HFFc6 (cell line): ENCODE data around the gene TEX50. TPM values are rescaled to one million over a fixed set of nuclear protein-coding genes. Genes with fewer than 3 reads are reported as not detected.
A peak's percentile ranks its signal among the peaks of the same experiment; 100 is the strongest.

Experiments
- DNase-seq: peaks from one replicate; pipeline ENCODE4 v3.0.0-alpha.2; 2018
- H3K27ac Mint-ChIP-seq: 2 replicates; pipeline ENCODE4 v1.8.0; 2020; ENCODE audit warnings: mild to moderate bottlenecking, mixed read lengths
- H3K27me3 Mint-ChIP-seq: 2 replicates; pipeline ENCODE4 v1.8.0; 2021; ENCODE audit warnings: mild to moderate bottlenecking, moderate library complexity, mixed read lengths; ENCODE audit not compliant: insufficient read depth
- H3K36me3 Mint-ChIP-seq: 2 replicates; pipeline ENCODE4 v1.8.0; 2021; ENCODE audit warnings: low read depth, mixed read lengths
- H3K4me1 Mint-ChIP-seq: 2 replicates; pipeline ENCODE4 v1.8.0; 2020; ENCODE audit warnings: low read depth, mixed read lengths
- H3K4me3 Mint-ChIP-seq: 2 replicates; pipeline ENCODE4 v1.8.0; 2020; ENCODE audit warnings: mild to moderate bottlenecking, moderate library complexity, mixed read lengths
- H3K9me3 Mint-ChIP-seq: 2 replicates; pipeline ENCODE4 v1.8.0; 2020; ENCODE audit warnings: mild to moderate bottlenecking, mixed read lengths
- total RNA-seq, 6 experiments: library from RNA; stranded (reverse); fragmentation: NEBNext Ultra II Directional; extraction: Animal tissue kit (Norgen Biotek cat#: 25700); gene quantifications; 2 replicates in 1 of 6; 3 replicates in 5 of 6; pipeline ENCODE4 v1.2.3, GENCODE V29; 2021
- TF ChIP-seq, protein P1 (sequence below): fragments of 200-600 bp; sonication (generic); IDR thresholded peaks from 2 replicates; pipeline ENCODE4 v1.5.0; 2021; ENCODE audit warnings: antibody characterized with exemption, mild to moderate bottlenecking

TEX50 gene
- total RNA-seq, 6 experiments from 2014 or later: not detected

GRCh38 chr1:173660306-173660705, 25.2 kb downstream of the TEX50 start:
- Mint-ChIP-seq H3K9me3 (peaks cover 5% of the 10 kb centered on the region; the same call in 1 of the 2 replicates), H3K4me1 (no peaks in the 10 kb centered on the region), H3K36me3 (no peaks in the 10 kb centered on the region), H3K27me3 (peaks cover 5% of the 10 kb centered on the region; the same call in 1 of the 2 replicates), H3K4me3 (no peak overlapping the region), H3K27ac (no peak overlapping the region)
- TF ChIP-seq, protein P1, sequence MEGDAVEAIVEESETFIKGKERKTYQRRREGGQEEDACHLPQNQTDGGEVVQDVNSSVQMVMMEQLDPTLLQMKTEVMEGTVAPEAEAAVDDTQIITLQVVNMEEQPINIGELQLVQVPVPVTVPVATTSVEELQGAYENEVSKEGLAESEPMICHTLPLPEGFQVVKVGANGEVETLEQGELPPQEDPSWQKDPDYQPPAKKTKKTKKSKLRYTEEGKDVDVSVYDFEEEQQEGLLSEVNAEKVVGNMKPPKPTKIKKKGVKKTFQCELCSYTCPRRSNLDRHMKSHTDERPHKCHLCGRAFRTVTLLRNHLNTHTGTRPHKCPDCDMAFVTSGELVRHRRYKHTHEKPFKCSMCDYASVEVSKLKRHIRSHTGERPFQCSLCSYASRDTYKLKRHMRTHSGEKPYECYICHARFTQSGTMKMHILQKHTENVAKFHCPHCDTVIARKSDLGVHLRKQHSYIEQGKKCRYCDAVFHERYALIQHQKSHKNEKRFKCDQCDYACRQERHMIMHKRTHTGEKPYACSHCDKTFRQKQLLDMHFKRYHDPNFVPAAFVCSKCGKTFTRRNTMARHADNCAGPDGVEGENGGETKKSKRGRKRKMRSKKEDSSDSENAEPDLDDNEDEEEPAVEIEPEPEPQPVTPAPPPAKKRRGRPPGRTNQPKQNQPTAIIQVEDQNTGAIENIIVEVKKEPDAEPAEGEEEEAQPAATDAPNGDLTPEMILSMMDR: no peak
- no peak for DNase-seq

DNA sequence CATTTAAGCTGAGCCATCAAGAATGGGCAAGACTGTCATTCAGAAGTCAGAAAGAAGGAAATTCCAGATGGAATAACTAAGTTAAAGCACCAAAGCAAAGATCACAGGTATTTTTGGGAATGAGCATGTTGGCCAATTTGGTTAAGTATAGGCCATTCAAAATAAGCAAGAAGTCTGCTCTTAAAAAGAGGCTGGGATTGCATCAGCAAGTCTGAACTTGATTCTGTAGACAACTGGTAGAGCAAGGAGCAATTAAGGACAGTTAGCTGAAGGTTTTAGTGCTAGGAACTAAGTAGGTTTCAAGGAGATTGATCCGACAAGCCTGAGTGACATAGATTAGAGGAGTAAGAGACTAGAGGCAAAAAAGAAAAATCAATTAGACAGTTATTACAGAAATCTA, 26.1 kb downstream of the TEX50 start:
- TF ChIP-seq, protein P1: no peak
- no peak overlapping the region for H3K27ac Mint-ChIP-seq
- no peak overlapping the region for H3K4me3 Mint-ChIP-seq
- H3K36me3 Mint-ChIP-seq: no peaks in the 10 kb centered on the region
- peaks cover 2% of the 10 kb centered on the region; the same call in 1 of the 2 replicates for H3K9me3 Mint-ChIP-seq
- peaks cover 5% of the 10 kb centered on the region; the same call in 1 of the 2 replicates for H3K27me3 Mint-ChIP-seq
- DNase-seq: no peak
- no peaks in the 10 kb centered on the region for H3K4me1 Mint-ChIP-seq

DNA sequence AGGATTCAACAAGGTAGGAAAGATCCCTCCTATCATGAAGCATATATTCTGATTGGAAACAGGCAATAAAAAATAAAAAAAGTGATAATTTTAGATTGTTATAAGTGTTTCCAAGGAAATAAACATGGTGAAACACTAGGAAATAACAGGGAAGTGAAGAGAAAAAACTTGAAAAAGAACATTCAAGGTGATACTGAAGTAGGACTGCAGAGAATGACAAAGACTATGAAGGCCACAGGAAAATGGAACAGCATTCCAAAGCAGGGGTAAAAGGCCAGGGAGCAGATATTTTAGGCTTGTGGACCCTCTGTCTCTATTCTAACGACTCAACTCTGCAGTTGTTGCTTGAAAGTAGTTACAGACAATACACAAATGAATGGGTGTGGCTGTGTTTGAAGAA, 26.6 kb downstream of the TEX50 start:
- TF ChIP-seq, protein P1: no peak
- DNase-seq: no peak
- Mint-ChIP-seq H3K36me3 (no peaks in the 10 kb centered on the region), H3K4me1 (peaks cover 2% of the 10 kb centered on the region; the same call in 1 of the 2 replicates), H3K4me3 (no peak overlapping the region), H3K9me3 (no peaks in the 10 kb centered on the region), H3K27me3 (peaks cover 5% of the 10 kb centered on the region; the same call in 1 of the 2 replicates), H3K27ac (no peak overlapping the region)

DNA sequence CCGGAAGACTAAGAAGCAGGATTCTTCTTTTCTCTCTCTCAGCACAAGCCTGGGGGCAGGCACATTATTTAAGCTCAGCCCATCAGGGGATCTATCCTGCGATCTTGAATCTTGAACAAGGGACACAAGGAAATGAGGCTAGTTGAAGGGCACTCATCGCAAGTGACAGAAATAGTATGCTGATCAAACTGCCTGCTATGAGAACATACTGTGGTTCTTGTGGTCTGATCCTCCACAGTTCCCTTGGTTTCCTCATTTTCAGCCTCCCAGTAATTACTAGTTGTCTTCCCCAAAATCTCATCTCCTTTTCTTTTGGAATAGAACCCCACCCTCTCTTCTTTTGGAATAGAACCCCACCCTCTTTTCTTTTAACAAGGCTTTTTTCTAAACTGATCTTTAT, 28.0 kb downstream of the TEX50 start:
- Mint-ChIP-seq H3K27ac (no peak overlapping the region), H3K27me3 (peaks cover 5% of the 10 kb centered on the region; the same call in 1 of the 2 replicates), H3K4me3 (no peak overlapping the region), H3K4me1 (peaks cover 7% of the 10 kb centered on the region; the same call in 1 of the 2 replicates), H3K36me3 (no peaks in the 10 kb centered on the region), H3K9me3 (no peaks in the 10 kb centered on the region)
- TF ChIP-seq, protein P1: no peak
- no peak for DNase-seq

GRCh38 chr1:173666646-173667045, 31.5 kb downstream of the TEX50 start:
- Mint-ChIP-seq H3K9me3 (no peaks in the 10 kb centered on the region), H3K27ac (no peak overlapping the region; the same call in 1 of the 2 replicates), H3K27me3 (peaks cover 7% of the 10 kb centered on the region), H3K36me3 (no peaks in the 10 kb centered on the region), H3K4me3 (no peak overlapping the region), H3K4me1 (peaks cover 14% of the 10 kb centered on the region)
- peak; percentile 38 for DNase-seq
- TF ChIP-seq, protein P1: no peak
